ENCODE data around the gene DTX3. TPM values are rescaled to one million over a fixed set of nuclear protein-coding genes. Genes with fewer than 3 reads are reported as not detected.
"Not testable (repeated sequence)": the region's sequence is repeated elsewhere in the genome, so short reads cannot be mapped to it uniquely, and the experiment has no call there.

DTX3 gene
- total and polyA plus RNA-seq, 10 donors: 13.7 to 30.7 (median 21.6) TPM

GRCh38 chr12:57563358-57563757 is 41.3 kb upstream of the DTX3 start:
- Histone ChIP-seq H3K9me3 (no peaks in the 10 kb centered on the region), H3K4me1 (no peaks in the 10 kb centered on the region), H3K27ac (no peak overlapping the region), H3K27me3 (replicated peaks in 1 of 7) (peaks cover 0 to 42% (median 0%) of the 10 kb centered on the region in 7 donors), H3K36me3 (no peaks in the 10 kb centered on the region), H3K4me3 (no peak overlapping the region)
- DNase-seq: no peak
- TF ChIP-seq POLR2A (IDR thresholded peaks at IDR 0.05) (no peak), POLR2AphosphoS5 (IDR thresholded peaks at IDR 0.05) (no peak), CTCF (IDR thresholded peaks at IDR 0.05 in 8 of 11, conservative IDR thresholded peaks at IDR 0.05 in 3 of 11) (no peak)
- 24 to 39% (median 35%) methylated on average over 4 of the region's 4 CpGs for WGBS, 5 donors
- intact Hi-C loops (cut with DNase I; ENCODE audit: low total_unique reads): no loop called here

- intact Hi-C loops (cut with DNase I; ENCODE audit: low total_unique reads): no loop called here
- 81 to 88% (median 83%) methylated on average over 7 of the region's 7 CpGs for WGBS, 5 donors
- no peak for TF ChIP-seq CTCF (IDR thresholded peaks at IDR 0.05 in 8 of 11, conservative IDR thresholded peaks at IDR 0.05 in 3 of 11)
- no peak for TF ChIP-seq POLR2AphosphoS5 (IDR thresholded peaks at IDR 0.05)
- no peak for TF ChIP-seq POLR2A (IDR thresholded peaks at IDR 0.05)
- DNase-seq: no peak
- no peak overlapping the region for H3K27ac ChIP-seq
- H3K9me3 ChIP-seq: no peaks in the 10 kb centered on the region
- H3K4me3 ChIP-seq: no peak overlapping the region
- peaks cover 0 to 50% (median 0%) of the 10 kb centered on the region in 7 donors for H3K27me3 ChIP-seq (replicated peaks in 1 of 7)
- H3K36me3 ChIP-seq: no peaks in the 10 kb centered on the region
- H3K4me1 ChIP-seq: no peaks in the 10 kb centered on the region
These were observed 40.4 kb upstream of the DTX3 start for GRCh38 chr12:57564178-57564740.

GRCh38 chr12:57568838-57569237 is 35.8 kb upstream of the DTX3 start:
- H3K4me3 ChIP-seq: no peak overlapping the region
- TF ChIP-seq POLR2AphosphoS5 (IDR thresholded peaks at IDR 0.05): no peak
- H3K36me3 ChIP-seq: no peaks in the 10 kb centered on the region
- no peak overlapping the region for H3K27ac ChIP-seq
- H3K4me1 ChIP-seq: no peaks in the 10 kb centered on the region
- DNase-seq: no peak
- 73 to 81% (median 75%) methylated on average over 6 of the region's 6 CpGs for whole genome bisulfite sequencing, 5 donors
- intact Hi-C loops (cut with DNase I; ENCODE audit: low total_unique reads): no loop called here
- peaks cover 0 to 48% (median 0%) of the 10 kb centered on the region in 7 donors for H3K27me3 ChIP-seq (replicated peaks in 1 of 7)
- no peaks in the 10 kb centered on the region for H3K9me3 ChIP-seq

GRCh38 chr12:57569858-57570257 is 34.8 kb upstream of the DTX3 start:
- Histone ChIP-seq H3K4me3 (no peak overlapping the region), H3K36me3 (no peaks in the 10 kb centered on the region), H3K9me3 (no peaks in the 10 kb centered on the region), H3K4me1 (no peaks in the 10 kb centered on the region), H3K27ac (no peak overlapping the region), H3K27me3 (replicated peaks in 1 of 7) (peaks cover 0 to 42% (median 0%) of the 10 kb centered on the region in 7 donors)
- intact Hi-C loops (cut with DNase I; ENCODE audit: low total_unique reads): no loop called here
- DNase-seq: no peak
- WGBS, 5 donors: 84 to 93% (median 90%) methylated on average over 18 of the region's 18 CpGs
- TF ChIP-seq POLR2A (IDR thresholded peaks at IDR 0.05): no peak

- H3K4me1 ChIP-seq; H3K36me3 ChIP-seq; DNase-seq; H3K9me3 ChIP-seq; intact Hi-C loops (cut with DNase I; ENCODE audit: low total_unique reads); H3K27ac ChIP-seq; H3K4me3 ChIP-seq: not testable (repeated sequence)
- WGBS, 5 donors: 82 to 91% (median 89%) methylated on average over 13 of the region's 13 CpGs
- peaks cover 0 to 41% (median 0%) of the 10 kb centered on the region in 7 donors for H3K27me3 ChIP-seq (replicated peaks in 1 of 7)
These were observed 34.2 kb upstream of the DTX3 start for GRCh38 chr12:57570438-57570837.
